Left hindlimb (tissue), 1 donor: ENCODE results near the gene TMEM130.
"Not testable (repeated sequence)": the region's sequence is repeated elsewhere in the genome, so short reads cannot be mapped to it uniquely, and the experiment has no call there.

Source experiments
- DNase-seq: peaks from one replicate; pipeline ENCODE4 v3.0.0-alpha.2; 2018

TMEM130 gene

GRCh38 chr7:98877146-98877545 is 7.3 kb upstream of the TMEM130 start:
- no peak for DNase-seq

- no peak for DNase-seq
These were observed 5.7 kb upstream of the TMEM130 start for GRCh38 chr7:98875501-98875900.

GRCh38 chr7:98874942-98875341 is 5.1 kb upstream of the TMEM130 start:
- no peak for DNase-seq

- not testable (repeated sequence) for DNase-seq
These were observed 3.8 kb upstream of the TMEM130 start for GRCh38 chr7:98873610-98874009.

GRCh38 chr7:98872328-98872924 is 2.6 kb upstream of the TMEM130 start:
- DNase-seq: no peak

- DNase-seq: no peak
These were observed 1.1 kb upstream of the TMEM130 start for GRCh38 chr7:98870807-98871491.

GRCh38 chr7:98870121-98870651 is 372 bp upstream of the TMEM130 start:
- peak; percentile 63 for DNase-seq

GRCh38 chr7:98869027-98869596 is 702 bp downstream of the TMEM130 start:
- DNase-seq: no peak

- no peak for DNase-seq
These were observed 1.4 kb downstream of the TMEM130 start for GRCh38 chr7:98868450-98868849.

GRCh38 chr7:98866765-98867164 is 3.0 kb downstream of the TMEM130 start:
- DNase-seq: no peak

- DNase-seq: no peak
These were observed 3.5 kb downstream of the TMEM130 start for GRCh38 chr7:98866351-98866750.

GRCh38 chr7:98864731-98865453 is 4.9 kb downstream of the TMEM130 start:
- DNase-seq: no peak

GRCh38 chr7:98863601-98864000 is 6.2 kb downstream of the TMEM130 start:
- no peak for DNase-seq

GRCh38 chr7:98862716-98863420 is 6.9 kb downstream of the TMEM130 start:
- DNase-seq: no peak

GRCh38 chr7:98862203-98862602 is 7.6 kb downstream of the TMEM130 start:
- DNase-seq: no peak

- no peak for DNase-seq
These were observed 9.7 kb downstream of the TMEM130 start for GRCh38 chr7:98860071-98860470.

GRCh38 chr7:98855610-98856422 is 14.0 kb downstream of the TMEM130 start:
- no peak for DNase-seq

GRCh38 chr7:98852826-98853225 is 17.0 kb downstream of the TMEM130 start:
- DNase-seq: no peak

GRCh38 chr7:98848918-98849317 is 20.9 kb downstream of the TMEM130 start:
- DNase-seq: no peak

GRCh38 chr7:98842552-98842951 is 27.3 kb downstream of the TMEM130 start:
- not testable (repeated sequence) for DNase-seq

GRCh38 chr7:98841179-98841997 is 28.4 kb downstream of the TMEM130 start:
- DNase-seq: peak; percentile 65
